Keratinocyte (primary cell): Measurements from ENCODE around the gene DGKE.

ENCODE experiments used
- EZH2 ChIP-seq: IDR thresholded peaks from one replicate; pipeline ENCODE4 v1.6.1; 2012; ENCODE audit warnings: inconsistent platforms, mild to moderate bottlenecking, low read length, moderate library complexity
- TF ChIP-seq, protein P1 (sequence below), 3 experiments: IDR thresholded peaks in 1 of 3; conservative IDR thresholded peaks in 1 of 3; optimal IDR thresholded peaks in 1 of 3; 2 replicates in 2 of 3; 3 replicates in 1 of 3; pipeline versions ENCODE3 to v1.5.1; 2011; ENCODE audit warnings: low read length in 3 of 3, mild to moderate bottlenecking in 3 of 3, moderate library complexity in 2 of 3, control low read depth in 1 of 3, inconsistent platforms in 1 of 3; ENCODE audit not compliant: insufficient read depth in 2 of 3; ENCODE audit errors: extremely low read depth in 1 of 3

DNA sequence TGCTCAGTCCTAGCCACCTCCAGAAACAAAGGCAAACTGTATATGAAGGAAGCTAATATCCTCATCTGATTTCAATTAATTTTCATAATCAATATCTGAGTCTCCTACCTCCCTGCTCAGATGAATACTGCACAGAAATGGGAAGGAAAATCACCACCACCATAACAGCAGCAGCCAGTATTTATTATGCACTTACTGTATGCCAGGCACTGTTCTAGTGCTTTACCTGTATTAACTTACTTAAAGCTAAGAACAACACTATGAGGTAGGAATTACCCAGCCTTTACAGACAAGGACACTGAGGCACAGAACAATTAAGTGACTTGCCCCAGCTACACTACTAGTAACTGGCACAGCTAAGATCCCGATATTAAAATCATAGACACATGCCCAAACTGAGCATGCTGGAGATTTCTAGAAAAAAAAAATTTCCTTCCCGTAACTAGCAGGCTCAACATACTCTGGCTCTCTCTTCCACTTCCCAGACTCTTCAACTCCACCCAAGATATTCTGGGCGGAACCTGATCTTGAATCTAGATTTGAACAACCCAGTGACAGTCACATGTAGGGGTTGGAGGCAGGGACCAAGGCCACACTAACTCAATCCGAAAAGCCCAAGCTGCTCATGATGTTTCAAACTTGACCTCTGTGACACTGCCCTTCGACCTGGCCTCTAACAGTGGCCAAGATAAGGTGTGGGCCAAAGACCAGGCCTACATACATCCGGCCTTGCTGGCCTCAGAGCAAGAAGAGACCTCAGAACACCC, 76.0 kb downstream of the DGKE start:
- TF ChIP-seq, protein P1, sequence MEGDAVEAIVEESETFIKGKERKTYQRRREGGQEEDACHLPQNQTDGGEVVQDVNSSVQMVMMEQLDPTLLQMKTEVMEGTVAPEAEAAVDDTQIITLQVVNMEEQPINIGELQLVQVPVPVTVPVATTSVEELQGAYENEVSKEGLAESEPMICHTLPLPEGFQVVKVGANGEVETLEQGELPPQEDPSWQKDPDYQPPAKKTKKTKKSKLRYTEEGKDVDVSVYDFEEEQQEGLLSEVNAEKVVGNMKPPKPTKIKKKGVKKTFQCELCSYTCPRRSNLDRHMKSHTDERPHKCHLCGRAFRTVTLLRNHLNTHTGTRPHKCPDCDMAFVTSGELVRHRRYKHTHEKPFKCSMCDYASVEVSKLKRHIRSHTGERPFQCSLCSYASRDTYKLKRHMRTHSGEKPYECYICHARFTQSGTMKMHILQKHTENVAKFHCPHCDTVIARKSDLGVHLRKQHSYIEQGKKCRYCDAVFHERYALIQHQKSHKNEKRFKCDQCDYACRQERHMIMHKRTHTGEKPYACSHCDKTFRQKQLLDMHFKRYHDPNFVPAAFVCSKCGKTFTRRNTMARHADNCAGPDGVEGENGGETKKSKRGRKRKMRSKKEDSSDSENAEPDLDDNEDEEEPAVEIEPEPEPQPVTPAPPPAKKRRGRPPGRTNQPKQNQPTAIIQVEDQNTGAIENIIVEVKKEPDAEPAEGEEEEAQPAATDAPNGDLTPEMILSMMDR (optimal IDR thresholded peaks at IDR 0.05 in 1 of 3, IDR thresholded peaks at IDR 0.05 in 1 of 3, conservative IDR thresholded peaks at IDR 0.05 in 1 of 3; ENCODE audit: extremely low read depth in 1 of 3, insufficient read depth in 2 of 3, low read length in 3 of 3): no peak
- TF ChIP-seq EZH2: no peak
